ENCODE data around the gene DVL3.

DNA sequence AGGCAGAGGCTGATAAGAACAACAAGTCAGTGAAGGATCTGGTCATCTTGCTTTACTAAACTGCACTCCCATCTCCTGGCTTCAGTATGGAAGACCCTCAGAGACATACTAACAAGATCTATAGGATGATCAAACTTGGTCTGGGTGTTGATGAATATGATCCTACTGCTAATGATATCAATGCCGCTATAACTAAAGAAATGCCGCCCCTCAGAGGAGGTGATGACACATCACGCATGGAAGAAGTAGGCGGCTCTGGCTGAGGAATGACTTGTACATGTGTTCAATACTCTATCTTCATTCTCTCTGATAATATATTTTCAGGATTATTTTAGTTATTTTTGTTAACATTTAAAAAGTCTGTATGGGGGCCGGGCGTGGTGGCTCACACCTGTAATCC, 37.5 kb upstream of the DVL3 start:
- TF ChIP-seq, protein P1, sequence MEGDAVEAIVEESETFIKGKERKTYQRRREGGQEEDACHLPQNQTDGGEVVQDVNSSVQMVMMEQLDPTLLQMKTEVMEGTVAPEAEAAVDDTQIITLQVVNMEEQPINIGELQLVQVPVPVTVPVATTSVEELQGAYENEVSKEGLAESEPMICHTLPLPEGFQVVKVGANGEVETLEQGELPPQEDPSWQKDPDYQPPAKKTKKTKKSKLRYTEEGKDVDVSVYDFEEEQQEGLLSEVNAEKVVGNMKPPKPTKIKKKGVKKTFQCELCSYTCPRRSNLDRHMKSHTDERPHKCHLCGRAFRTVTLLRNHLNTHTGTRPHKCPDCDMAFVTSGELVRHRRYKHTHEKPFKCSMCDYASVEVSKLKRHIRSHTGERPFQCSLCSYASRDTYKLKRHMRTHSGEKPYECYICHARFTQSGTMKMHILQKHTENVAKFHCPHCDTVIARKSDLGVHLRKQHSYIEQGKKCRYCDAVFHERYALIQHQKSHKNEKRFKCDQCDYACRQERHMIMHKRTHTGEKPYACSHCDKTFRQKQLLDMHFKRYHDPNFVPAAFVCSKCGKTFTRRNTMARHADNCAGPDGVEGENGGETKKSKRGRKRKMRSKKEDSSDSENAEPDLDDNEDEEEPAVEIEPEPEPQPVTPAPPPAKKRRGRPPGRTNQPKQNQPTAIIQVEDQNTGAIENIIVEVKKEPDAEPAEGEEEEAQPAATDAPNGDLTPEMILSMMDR (IDR thresholded peaks at IDR 0.05), result no peak
- TF ChIP-seq POLR2A (IDR thresholded peaks at IDR 0.05; ENCODE audit: low read length), result no peak
- TF ChIP-seq MAFK (IDR thresholded peaks at IDR 0.05; ENCODE audit: partially characterized antibody), result no peak

Measured in A549 (cell line).